Eye (tissue), 1 donor: ENCODE data around the gene ATG101.

Experiments
- DNase-seq: peaks from one replicate; pipeline ENCODE4 v3.0.0-alpha.2; 2015

ATG101 gene

DNA sequence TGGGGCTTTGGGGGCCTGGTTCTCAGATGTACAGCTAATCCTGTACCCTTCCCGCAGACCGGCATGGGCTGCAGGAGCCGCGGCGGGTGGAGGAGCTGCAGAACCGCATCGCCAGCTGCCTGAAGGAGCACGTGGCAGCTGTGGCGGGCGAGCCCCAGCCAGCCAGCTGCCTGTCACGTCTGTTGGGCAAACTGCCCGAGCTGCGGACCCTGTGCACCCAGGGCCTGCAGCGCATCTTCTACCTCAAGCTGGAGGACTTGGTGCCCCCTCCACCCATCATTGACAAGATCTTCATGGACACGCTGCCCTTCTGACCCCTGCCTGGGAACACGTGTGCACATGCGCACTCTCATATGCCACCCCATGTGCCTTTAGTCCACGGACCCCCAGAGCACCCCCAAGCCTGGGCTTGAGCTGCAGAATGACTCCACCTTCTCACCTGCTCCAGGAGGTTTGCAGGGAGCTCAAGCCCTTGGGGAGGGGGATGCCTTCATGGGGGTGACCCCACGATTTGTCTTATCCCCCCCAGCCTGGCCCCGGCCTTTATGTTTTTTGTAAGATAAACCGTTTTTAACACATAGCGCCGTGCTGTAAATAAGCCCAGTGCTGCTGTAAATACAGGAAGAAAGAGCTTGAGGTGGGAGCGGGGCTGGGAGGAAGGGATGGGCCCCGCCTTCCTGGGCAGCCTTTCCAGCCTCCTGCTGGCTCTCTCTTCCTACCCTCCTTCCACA lies 11.0 kb upstream of the ATG101 start:
- no peak for DNase-seq

- no peak for DNase-seq
These were observed 9.9 kb upstream of the ATG101 start for GRCh38 chr12:52059582-52060497.

GRCh38 chr12:52060498-52061177 lies 9.1 kb upstream of the ATG101 start:
- no peak for DNase-seq

GRCh38 chr12:52061470-52062166 lies 8.2 kb upstream of the ATG101 start:
- no peak for DNase-seq

DNA sequence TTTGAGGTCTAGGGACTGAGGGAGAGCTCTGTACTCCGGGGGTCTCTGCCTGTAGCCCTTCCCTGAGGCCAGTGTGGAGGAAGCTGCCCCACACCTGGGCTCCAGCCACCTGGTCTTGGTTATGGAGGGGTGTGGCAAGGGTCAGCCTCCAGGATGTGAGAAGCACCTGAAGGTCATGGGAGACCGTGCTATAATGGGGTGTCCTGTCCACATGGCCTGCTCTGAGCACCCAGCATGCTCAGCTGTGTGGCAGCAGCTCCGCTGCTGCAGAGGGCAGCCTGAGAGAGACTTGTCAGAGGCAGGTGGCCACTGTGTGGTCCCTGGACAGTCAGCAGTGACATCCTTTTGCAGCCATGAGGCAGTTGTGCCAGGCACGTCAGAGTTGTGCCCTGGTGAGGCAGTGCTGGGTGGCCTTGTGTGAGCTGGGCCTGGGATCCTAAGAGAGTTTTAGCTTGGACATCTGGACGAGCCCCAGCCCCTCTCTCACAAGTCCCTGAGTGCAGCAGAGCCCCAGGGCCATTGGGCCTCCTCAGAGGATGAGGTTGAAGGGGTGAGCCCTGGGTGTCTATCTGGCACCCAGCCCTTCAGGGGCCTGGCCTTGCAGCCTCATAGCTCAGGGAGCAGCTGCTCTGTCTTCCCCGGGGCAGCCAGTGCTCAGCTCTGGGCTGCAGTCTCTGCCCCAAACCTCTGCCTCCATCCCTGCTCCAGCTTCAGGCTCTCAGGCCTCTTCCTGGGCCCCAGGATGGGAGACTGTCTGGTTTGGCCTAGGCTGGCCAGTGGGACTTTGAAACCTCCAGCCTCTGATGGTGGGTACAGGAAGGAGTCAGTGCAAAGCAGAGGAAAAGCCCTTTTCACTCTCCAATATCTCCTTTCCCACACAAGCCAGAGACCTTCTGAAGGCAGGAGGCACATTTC lies 7.4 kb upstream of the ATG101 start:
- DNase-seq, result no peak

- no peak for DNase-seq
These were observed 6.5 kb upstream of the ATG101 start for GRCh38 chr12:52063082-52063924.

DNA sequence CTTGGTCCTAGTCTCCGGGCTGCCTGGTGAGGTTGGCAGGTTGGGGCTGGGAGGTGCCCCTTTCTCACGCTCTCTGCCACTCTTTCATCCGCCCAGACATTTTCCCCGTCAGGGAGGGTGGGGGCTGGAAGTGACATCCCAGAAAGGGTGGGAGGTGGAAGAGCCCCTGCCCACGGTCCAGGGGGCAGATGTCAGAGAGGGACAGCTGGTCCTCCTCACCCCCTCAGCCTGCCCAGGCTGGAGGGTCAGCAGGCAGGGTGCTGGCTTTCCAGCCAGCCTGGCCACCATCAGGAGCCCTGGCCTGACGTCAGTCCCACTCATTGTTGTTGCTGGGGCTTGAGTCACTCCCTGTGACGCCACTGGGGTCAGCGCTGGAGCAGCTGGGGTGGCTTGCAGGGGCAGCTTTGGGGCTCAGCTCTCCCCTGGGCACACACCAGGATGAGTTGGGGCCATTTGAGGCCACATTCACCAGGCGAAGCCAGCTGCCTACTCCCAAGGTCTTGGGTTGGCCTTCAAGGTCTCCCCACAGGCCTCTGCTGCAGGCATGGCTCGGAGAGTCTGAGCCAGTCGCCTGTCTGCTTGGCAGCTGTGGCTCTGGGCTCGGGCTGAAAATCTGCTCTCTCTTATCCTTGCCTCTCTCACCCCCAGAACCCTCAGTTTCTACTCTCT lies 5.7 kb upstream of the ATG101 start:
- peak; percentile 29 for DNase-seq

DNA sequence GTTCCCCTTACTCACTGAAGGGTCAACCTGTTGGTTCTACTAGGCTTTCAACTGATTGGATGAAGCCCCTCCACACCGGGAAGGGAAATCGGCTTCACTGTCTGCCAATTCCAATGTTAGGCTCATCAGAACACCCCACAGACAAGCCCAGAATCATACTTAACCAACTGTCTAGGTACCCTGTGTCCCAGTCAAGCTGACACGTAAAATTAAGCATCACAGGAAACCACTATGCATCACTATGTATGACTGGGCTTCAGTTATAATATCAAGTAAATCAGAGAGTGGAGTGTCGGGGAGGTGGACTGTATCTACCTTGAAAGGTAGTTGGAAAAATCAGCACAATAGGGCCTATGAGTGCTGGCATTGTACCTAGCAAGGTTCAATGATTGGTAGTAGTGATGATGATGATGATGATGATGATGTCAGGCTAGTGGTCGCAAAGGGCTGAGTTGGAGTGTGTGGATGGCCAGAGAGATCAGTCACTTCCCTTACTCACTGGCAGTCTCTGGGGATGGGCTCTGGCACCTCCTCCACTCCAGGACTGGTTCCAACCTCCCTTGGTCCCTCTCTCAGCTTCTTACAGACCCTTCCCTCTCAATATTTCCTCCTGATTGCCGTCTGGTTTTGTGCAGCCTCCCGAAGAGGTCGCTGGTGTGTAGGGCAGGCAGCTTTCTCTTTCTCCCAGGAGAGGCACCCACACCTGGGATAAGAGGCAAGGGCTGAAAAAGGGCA lies 3.3 kb upstream of the ATG101 start:
- no peak for DNase-seq

GRCh38 chr12:52067081-52067374 lies 2.8 kb upstream of the ATG101 start:
- no peak for DNase-seq

DNA sequence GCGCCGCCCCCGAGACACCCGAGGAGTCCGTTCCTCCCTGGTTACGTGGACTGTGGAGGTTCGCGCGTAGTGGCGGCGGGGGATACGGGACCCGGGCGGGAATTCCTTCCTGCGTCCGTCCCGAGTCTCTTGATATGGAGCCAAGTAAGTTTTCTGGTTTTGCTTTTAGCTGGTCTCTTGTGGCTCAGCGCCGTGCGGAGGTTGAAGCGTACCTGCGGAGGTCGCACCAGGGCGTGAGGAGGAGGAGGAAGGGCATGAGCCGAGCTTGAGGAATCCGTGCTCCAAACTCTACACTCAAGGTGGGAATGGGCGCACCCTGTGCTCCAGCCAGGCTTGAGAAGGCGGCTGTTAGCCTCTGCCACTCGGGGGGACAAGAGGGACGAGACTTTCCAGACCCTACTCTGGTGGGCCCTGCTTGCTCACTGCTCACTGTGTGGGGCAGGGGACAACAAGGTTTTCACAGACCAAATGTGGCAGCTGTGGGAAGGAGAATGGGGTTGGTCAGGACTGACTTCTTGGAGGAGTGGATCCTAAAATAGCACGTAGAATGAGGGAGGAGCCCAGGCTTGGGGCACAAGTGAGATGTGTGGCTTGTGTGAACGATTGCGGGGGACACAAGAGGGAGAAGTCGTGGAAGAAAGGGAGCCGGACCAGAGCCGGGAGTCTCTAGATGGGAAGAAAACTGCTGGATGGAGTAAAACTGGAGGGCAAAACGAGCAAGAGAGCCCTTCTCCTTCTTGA lies 577 bp downstream of the ATG101 start:
- no peak for DNase-seq

- DNase-seq, result no peak
These were observed 4.0 kb downstream of the ATG101 start for GRCh38 chr12:52073531-52074381.

- DNase-seq, result no peak
These were observed 5.4 kb downstream of the ATG101 start for GRCh38 chr12:52074971-52075724.

DNA sequence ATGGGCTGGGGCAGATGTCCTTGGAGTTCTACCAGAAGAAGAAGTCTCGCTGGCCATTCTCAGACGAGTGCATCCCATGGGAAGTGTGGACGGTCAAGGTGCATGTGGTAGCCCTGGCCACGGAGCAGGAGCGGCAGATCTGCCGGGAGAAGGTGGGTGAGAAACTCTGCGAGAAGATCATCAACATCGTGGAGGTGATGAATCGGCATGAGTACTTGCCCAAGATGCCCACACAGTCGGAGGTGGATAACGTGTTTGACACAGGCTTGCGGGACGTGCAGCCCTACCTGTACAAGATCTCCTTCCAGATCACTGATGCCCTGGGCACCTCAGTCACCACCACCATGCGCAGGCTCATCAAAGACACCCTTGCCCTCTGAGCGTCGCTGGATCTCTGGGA lies 7.0 kb downstream of the ATG101 start:
- DNase-seq, result no peak

- DNase-seq, result no peak
These were observed 8.5 kb downstream of the ATG101 start for GRCh38 chr12:52078276-52078675.

- peak; percentile 60 for DNase-seq
These were observed 10.0 kb downstream of the ATG101 start, which contains the start of gene SMIM41 for GRCh38 chr12:52079576-52080402. Gene SMIM41, plus strand, starts transcription at chr12:52079704. Its CDS starts 76 bp downstream, at chr12:52079780.
